SK-N-SH treated with all-trans-retinoic acid at 6 μM for 48 hours (cell line): ENCODE results near the gene LBHD2.

ENCODE experiments used
- BACH2 ChIP-seq: fragments of 250-450 bp; sonication (Bioruptor Pico); IDR thresholded peaks from 2 replicates; pipeline ENCODE4 v1.9.0; 2021; ENCODE audit warnings: mild to moderate bottlenecking, borderline replicate concordance
- OSR1 ChIP-seq: fragments of 250-450 bp; sonication (Bioruptor Pico); IDR thresholded peaks from 2 replicates; pipeline ENCODE4 v1.8.0; 2022; ENCODE audit warnings: moderate library complexity, mild to moderate bottlenecking, inconsistent platforms
- PATZ1 ChIP-seq: fragments of 250-450 bp; sonication (Bioruptor Pico); IDR thresholded peaks from 2 replicates; pipeline ENCODE4 v1.8.0; 2020; ENCODE audit warnings: mild to moderate bottlenecking, moderate library complexity, borderline replicate concordance
- PPARA ChIP-seq: fragments of 250-450 bp; sonication (Bioruptor Pico); IDR thresholded peaks from 2 replicates; pipeline ENCODE4 v1.5.0; 2020; ENCODE audit warnings: mild to moderate bottlenecking, borderline replicate concordance
- RARB ChIP-seq: fragments of 250-450 bp; sonication (Bioruptor Pico); IDR thresholded peaks from 2 replicates; pipeline ENCODE4 v1.8.0; 2021; ENCODE audit warnings: mild to moderate bottlenecking, moderate library complexity
- TSHZ2 ChIP-seq: fragments of 250-450 bp; sonication (Bioruptor Pico); IDR thresholded peaks from 2 replicates; pipeline ENCODE4 v1.5.0; 2020; ENCODE audit warnings: mild to moderate bottlenecking, moderate library complexity
- ZFP30 ChIP-seq: fragments of 450-650 bp; formaldehyde crosslinking; IDR thresholded peaks from 2 replicates; pipeline ENCODE4 v1.5.0; 2022; ENCODE audit warnings: mild to moderate bottlenecking, moderate library complexity
- ZNF70 ChIP-seq: fragments of 450-650 bp; formaldehyde crosslinking; IDR thresholded peaks from 2 replicates; pipeline ENCODE4 v1.5.0; 2020; ENCODE audit warnings: mild to moderate bottlenecking, moderate library complexity

GRCh38 chr14:103134919-103135318 lies 50.9 kb downstream of the LBHD2 start:
- TF ChIP-seq PATZ1 (CRISPR knock-in tag) (no peak), ZNF70 (CRISPR knock-in tag) (no peak), BACH2 (CRISPR knock-in tag) (no peak), ZFP30 (no peak), TSHZ2 (CRISPR knock-in tag) (no peak), OSR1 (CRISPR knock-in tag) (no peak), RARB (CRISPR knock-in tag) (no peak), PPARA (no peak)
